SK-N-SH treated with all-trans-retinoic acid at 6 μM for 48 hours (cell line): Measurements from ENCODE around the gene UBE2U.
A peak's percentile ranks its signal among the peaks of the same experiment; 100 is the strongest.

Experiments used
- ATAC-seq: fragments of 200-7000 bp; cut with Tn5 transposase; 3 replicates; pipeline ENCODE4 v1.9.1; 2020; ENCODE audit warnings: mild to moderate bottlenecking, moderate library complexity
- ARNTL ChIP-seq: fragments of 450-650 bp; formaldehyde crosslinking; IDR thresholded peaks from 2 replicates; pipeline ENCODE4 v1.5.0; 2020; ENCODE audit warnings: low read depth, mild to moderate bottlenecking, moderate library complexity, borderline replicate concordance
- BACH2 ChIP-seq: fragments of 250-450 bp; sonication (Bioruptor Pico); IDR thresholded peaks from 2 replicates; pipeline ENCODE4 v1.9.0; 2021; ENCODE audit warnings: mild to moderate bottlenecking, borderline replicate concordance
- CREB5 ChIP-seq: fragments of 250-450 bp; sonication (Bioruptor Pico); IDR thresholded peaks from 2 replicates; pipeline ENCODE4 v1.5.1; 2020; ENCODE audit warnings: low read depth, mild to moderate bottlenecking, moderate library complexity
- CSDC2 ChIP-seq: fragments of 250-450 bp; sonication (Bioruptor Pico); IDR thresholded peaks from 2 replicates; pipeline ENCODE4 v1.5.0; 2020; ENCODE audit warnings: mild to moderate bottlenecking, moderate library complexity
- ESRRG ChIP-seq: fragments of 250-450 bp; sonication (Bioruptor Pico); IDR thresholded peaks from 2 replicates; pipeline ENCODE4 v1.6.1; 2021; ENCODE audit warnings: mild to moderate bottlenecking
- GLIS3 ChIP-seq: fragments of 250-450 bp; sonication (Bioruptor Pico); IDR thresholded peaks from 2 replicates; pipeline ENCODE4 v1.5.0; 2020; ENCODE audit warnings: mild to moderate bottlenecking, moderate library complexity
- ISL1 ChIP-seq: fragments of 250-450 bp; sonication (Bioruptor Pico); IDR thresholded peaks from 2 replicates; pipeline ENCODE4 v2.1.2; 2022; ENCODE audit warnings: mild to moderate bottlenecking, moderate library complexity
- OSR1 ChIP-seq: fragments of 250-450 bp; sonication (Bioruptor Pico); IDR thresholded peaks from 2 replicates; pipeline ENCODE4 v1.8.0; 2022; ENCODE audit warnings: moderate library complexity, mild to moderate bottlenecking, inconsistent platforms
- POU6F1 ChIP-seq: fragments of 250-450 bp; sonication (Bioruptor Pico); IDR thresholded peaks from 2 replicates; pipeline ENCODE4 v1.8.0; 2021; ENCODE audit warnings: low read depth, mild to moderate bottlenecking, moderate library complexity, borderline replicate concordance
- PPARA ChIP-seq: fragments of 250-450 bp; sonication (Bioruptor Pico); IDR thresholded peaks from 2 replicates; pipeline ENCODE4 v1.5.0; 2020; ENCODE audit warnings: mild to moderate bottlenecking, borderline replicate concordance
- RARB ChIP-seq: fragments of 250-450 bp; sonication (Bioruptor Pico); IDR thresholded peaks from 2 replicates; pipeline ENCODE4 v1.8.0; 2021; ENCODE audit warnings: mild to moderate bottlenecking, moderate library complexity
- SNAI2 ChIP-seq: fragments of 250-450 bp; sonication (Bioruptor Pico); IDR thresholded peaks from 2 replicates; pipeline ENCODE4 v1.5.0; 2020; ENCODE audit warnings: mild to moderate bottlenecking, moderate library complexity
- TCF4 ChIP-seq: fragments of 250-450 bp; sonication (Bioruptor Pico); IDR thresholded peaks from 2 replicates; pipeline ENCODE4 v1.8.0; 2021; ENCODE audit warnings: mild to moderate bottlenecking, moderate library complexity, borderline replicate concordance
- TOX ChIP-seq: fragments of 250-450 bp; sonication (Bioruptor Pico); IDR thresholded peaks from 2 replicates; pipeline ENCODE4 v1.8.0; 2021; ENCODE audit warnings: mild to moderate bottlenecking, moderate library complexity, borderline replicate concordance
- TSHZ2 ChIP-seq: fragments of 250-450 bp; sonication (Bioruptor Pico); IDR thresholded peaks from 2 replicates; pipeline ENCODE4 v1.5.0; 2020; ENCODE audit warnings: mild to moderate bottlenecking, moderate library complexity
- ZC3H10 ChIP-seq: fragments of 250-450 bp; sonication (Bioruptor Pico); IDR thresholded peaks from 2 replicates; pipeline ENCODE4 v1.5.1; 2021; ENCODE audit warnings: mild to moderate bottlenecking, moderate library complexity
- ZFP3 ChIP-seq: fragments of 250-450 bp; sonication (Bioruptor Pico); IDR thresholded peaks from 2 replicates; pipeline ENCODE4 v1.5.0; 2020; ENCODE audit warnings: mild to moderate bottlenecking, moderate library complexity
- ZFP30 ChIP-seq: fragments of 450-650 bp; formaldehyde crosslinking; IDR thresholded peaks from 2 replicates; pipeline ENCODE4 v1.5.0; 2022; ENCODE audit warnings: mild to moderate bottlenecking, moderate library complexity
- ZNF565 ChIP-seq: fragments of 450-650 bp; formaldehyde crosslinking; conservative IDR thresholded peaks from 2 replicates; pipeline ENCODE4 v1.5.0; 2020; ENCODE audit warnings: low read depth, mild to moderate bottlenecking, moderate library complexity
- ZNF70 ChIP-seq: fragments of 450-650 bp; formaldehyde crosslinking; IDR thresholded peaks from 2 replicates; pipeline ENCODE4 v1.5.0; 2020; ENCODE audit warnings: mild to moderate bottlenecking, moderate library complexity
- ZNF8 ChIP-seq: fragments of 450-650 bp; formaldehyde crosslinking; IDR thresholded peaks from 2 replicates; pipeline ENCODE4 v1.5.0; 2020; ENCODE audit warnings: mild to moderate bottlenecking, moderate library complexity
- TF ChIP-seq, protein P1 (sequence below): fragments of 250-450 bp; sonication (Bioruptor Pico); IDR thresholded peaks from 2 replicates; pipeline ENCODE4 v1.8.0; 2020; ENCODE audit warnings: mild to moderate bottlenecking, moderate library complexity, borderline replicate concordance
- TF ChIP-seq, protein P2 (sequence below): fragments of 250-450 bp; sonication (Bioruptor Pico); IDR thresholded peaks from 2 replicates; pipeline ENCODE4 v1.5.1; 2021; ENCODE audit warnings: mild to moderate bottlenecking, moderate library complexity

UBE2U gene

DNA sequence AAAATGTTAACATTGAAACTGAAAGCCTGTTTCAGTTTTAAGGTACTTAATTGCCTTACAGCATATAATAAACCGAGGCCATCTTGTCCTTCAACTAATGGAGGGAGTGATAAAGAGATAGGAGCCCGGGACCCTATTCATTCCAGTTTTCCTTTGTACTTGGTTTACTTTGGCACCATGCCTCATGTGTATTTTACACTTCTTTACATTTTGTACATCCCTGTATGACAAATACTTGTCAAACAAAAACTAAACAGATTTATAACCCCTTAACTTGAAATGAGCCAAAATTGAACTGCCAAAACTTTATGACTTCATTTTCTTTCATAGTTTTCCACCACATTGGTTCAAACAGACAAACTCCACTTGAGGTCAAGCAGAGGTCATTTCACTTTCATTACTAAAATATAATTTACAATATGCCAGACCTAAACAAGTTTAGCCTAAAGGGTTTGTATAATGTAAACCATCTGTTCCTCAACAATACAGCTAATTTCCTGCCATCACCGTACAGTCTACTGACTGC lies 30.9 kb upstream of the UBE2U start (continued):
- TF ChIP-seq ZNF565 (CRISPR knock-in tag) = no peak
- TF ChIP-seq SNAI2 = no peak
- TF ChIP-seq CSDC2 = no peak
- TF ChIP-seq OSR1 = no peak
- TF ChIP-seq ZNF70 = no peak

- TF ChIP-seq TSHZ2 (no peak), CSDC2 (peak; percentile 80; the same call in 1 of the 2 replicates), TCF4 (CRISPR knock-in tag) (no peak), SNAI2 (0 out of 2 replicates have a peak, but pooled peaks have one; percentile 62)
- peak; percentile 19 for ATAC-seq
These were observed 30.0 kb upstream of the UBE2U start for GRCh38 chr1:64173336-64173940.

DNA sequence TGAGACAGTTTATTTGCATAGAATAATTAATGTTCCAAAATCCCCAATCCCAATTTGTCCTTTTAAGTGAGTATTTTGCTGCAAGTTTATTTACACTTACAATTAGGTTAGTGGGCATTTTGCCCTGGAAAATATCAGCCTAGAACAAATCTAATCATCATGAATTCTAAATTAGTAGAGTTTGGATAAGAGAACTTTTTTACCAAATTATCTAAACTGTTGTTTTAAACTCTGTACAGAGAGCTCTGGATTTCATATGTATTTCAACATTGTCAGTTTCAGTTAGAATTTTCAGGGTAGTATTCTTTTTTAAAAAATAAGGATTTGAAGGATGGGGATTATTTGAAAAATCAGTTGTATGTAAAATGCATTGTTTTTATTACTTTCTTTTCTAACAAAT lies 27.8 kb upstream of the UBE2U start:
- no peak for ATAC-seq
- TF ChIP-seq ZFP3 (CRISPR knock-in tag) = no peak
- TF ChIP-seq CREB5 (CRISPR knock-in tag) = no peak
- TF ChIP-seq ZNF8 = no peak
- TF ChIP-seq ZFP30 (CRISPR knock-in tag) = no peak
- no peak for TF ChIP-seq ZC3H10 (CRISPR knock-in tag)
- TF ChIP-seq, protein P1, sequence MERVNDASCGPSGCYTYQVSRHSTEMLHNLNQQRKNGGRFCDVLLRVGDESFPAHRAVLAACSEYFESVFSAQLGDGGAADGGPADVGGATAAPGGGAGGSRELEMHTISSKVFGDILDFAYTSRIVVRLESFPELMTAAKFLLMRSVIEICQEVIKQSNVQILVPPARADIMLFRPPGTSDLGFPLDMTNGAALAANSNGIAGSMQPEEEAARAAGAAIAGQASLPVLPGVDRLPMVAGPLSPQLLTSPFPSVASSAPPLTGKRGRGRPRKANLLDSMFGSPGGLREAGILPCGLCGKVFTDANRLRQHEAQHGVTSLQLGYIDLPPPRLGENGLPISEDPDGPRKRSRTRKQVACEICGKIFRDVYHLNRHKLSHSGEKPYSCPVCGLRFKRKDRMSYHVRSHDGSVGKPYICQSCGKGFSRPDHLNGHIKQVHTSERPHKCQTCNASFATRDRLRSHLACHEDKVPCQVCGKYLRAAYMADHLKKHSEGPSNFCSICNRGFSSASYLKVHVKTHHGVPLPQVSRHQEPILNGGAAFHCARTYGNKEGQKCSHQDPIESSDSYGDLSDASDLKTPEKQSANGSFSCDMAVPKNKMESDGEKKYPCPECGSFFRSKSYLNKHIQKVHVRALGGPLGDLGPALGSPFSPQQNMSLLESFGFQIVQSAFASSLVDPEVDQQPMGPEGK (CRISPR knock-in tag) = no peak
- TF ChIP-seq ARNTL (CRISPR knock-in tag) = no peak
- TF ChIP-seq PPARA (CRISPR knock-in tag) = peak; percentile 69; the same call in 1 of the 2 replicates
- TF ChIP-seq ESRRG = no peak
- no peak for TF ChIP-seq SNAI2
- no peak for TF ChIP-seq GLIS3 (CRISPR knock-in tag)
- TF ChIP-seq, protein P2, sequence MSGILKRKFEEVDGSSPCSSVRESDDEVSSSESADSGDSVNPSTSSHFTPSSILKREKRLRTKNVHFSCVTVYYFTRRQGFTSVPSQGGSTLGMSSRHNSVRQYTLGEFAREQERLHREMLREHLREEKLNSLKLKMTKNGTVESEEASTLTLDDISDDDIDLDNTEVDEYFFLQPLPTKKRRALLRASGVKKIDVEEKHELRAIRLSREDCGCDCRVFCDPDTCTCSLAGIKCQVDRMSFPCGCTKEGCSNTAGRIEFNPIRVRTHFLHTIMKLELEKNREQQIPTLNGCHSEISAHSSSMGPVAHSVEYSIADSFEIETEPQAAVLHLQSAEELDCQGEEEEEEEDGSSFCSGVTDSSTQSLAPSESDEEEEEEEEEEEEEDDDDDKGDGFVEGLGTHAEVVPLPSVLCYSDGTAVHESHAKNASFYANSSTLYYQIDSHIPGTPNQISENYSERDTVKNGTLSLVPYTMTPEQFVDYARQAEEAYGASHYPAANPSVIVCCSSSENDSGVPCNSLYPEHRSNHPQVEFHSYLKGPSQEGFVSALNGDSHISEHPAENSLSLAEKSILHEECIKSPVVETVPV (CRISPR knock-in tag) = no peak
- TF ChIP-seq POU6F1 (CRISPR knock-in tag) = no peak
- TF ChIP-seq TOX (CRISPR knock-in tag) = no peak
- no peak for TF ChIP-seq ZNF70
- peak; percentile 94 for TF ChIP-seq TCF4 (CRISPR knock-in tag)
- TF ChIP-seq TSHZ2 = peak; percentile 67; the same call in 1 of the 2 replicates
- peak; percentile 80 for TF ChIP-seq ISL1
- no peak for TF ChIP-seq CSDC2
- TF ChIP-seq RARB (CRISPR knock-in tag) = no peak
- no peak for TF ChIP-seq ZNF565 (CRISPR knock-in tag)
- TF ChIP-seq OSR1 = no peak
- no peak for TF ChIP-seq BACH2 (CRISPR knock-in tag)
